ENCODE results near the gene DGAT2. TPM values are rescaled to one million over a fixed set of nuclear protein-coding genes. Genes with fewer than 3 reads are reported as not detected.
"Not testable (repeated sequence)": the region's sequence is repeated elsewhere in the genome, so short reads cannot be mapped to it uniquely, and the experiment has no call there.

DGAT2 gene
- total RNA-seq, 6 experiments from 2014 or later = 33.1 to 166 (median 124) TPM

DNA sequence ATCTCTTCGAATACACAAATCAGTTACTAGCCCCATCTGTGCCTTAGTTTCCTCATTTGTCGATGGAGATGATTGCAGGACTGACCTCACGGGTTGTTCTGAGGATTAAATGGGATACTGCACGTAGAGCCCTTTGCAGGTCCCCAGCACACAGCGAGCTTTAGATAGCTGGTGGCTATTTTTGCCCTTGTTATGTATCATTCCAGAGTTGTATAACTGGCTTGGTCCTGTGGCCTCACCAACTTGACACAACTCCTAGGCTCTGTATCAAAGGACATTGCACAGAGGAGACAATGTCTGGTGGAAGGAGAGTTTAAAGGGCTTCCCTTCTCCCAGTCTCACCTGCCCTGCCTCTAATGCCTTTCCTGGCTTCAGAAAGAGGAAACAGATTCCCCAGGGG is 22.8 kb upstream of the DGAT2 start:
- Histone ChIP-seq H3K9me3 (no peaks in the 10 kb centered on the region), H3K27me3 (no peaks in the 10 kb centered on the region), H3K4me3 (no peak overlapping the region), H3K27ac (no peak overlapping the region), H3K36me3 (no peaks in the 10 kb centered on the region), H3K4me1 (peaks cover 0 to 36% (median 14%) of the 10 kb centered on the region in 4 donors)
- intact Hi-C loops (cut with DNase I) = no loop called here
- DNase-seq = no peak
- WGBS (ENCODE audit: insufficient coverage, low coverage, low lambda C conversion rate, missing lambda C conversion rate) = 80% methylated on average over 1 of the region's 5 CpGs
- TF ChIP-seq POLR2A (IDR thresholded peaks at IDR 0.05) (no peak), CTCF (IDR thresholded peaks at IDR 0.05) (no peak)
- no peak for ATAC-seq

DNA sequence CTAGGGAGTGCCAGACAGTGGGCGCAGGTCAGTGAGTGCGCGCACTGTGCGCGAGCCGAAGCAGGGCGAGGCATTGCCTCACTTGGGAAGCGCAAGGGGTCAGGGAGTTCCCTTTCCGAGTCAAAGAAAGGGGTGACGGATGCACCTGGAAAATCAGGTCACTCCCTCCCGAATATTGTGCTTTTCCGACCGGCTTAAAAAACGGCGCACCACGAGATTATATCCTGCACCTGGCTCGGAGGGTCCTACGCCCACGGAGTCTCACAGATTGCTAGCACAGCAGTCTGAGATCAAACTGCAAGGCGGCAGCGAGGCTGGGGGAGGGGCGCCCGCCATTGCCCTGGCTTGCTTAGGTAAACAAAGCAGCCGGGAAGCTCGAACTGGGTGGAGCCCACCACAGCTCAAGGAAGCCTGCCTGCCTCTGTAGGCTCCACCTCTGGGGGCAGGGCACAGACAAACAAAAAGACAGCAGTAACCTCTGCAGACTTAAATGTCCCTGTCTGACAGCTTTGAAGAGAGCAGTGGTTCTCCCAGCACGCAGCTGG is 19.8 kb upstream of the DGAT2 start:
- no CpG with 5 or more reads among the region's 26 CpGs for WGBS (ENCODE audit: insufficient coverage, low coverage, low lambda C conversion rate, missing lambda C conversion rate)
- H3K9me3 ChIP-seq; H3K36me3 ChIP-seq; DNase-seq; H3K27me3 ChIP-seq; H3K4me3 ChIP-seq; ATAC-seq; H3K27ac ChIP-seq; intact Hi-C loops (cut with DNase I): not testable (repeated sequence)
- peaks cover 0 to 10% (median 5%) of the 10 kb centered on the region in 4 donors for H3K4me1 ChIP-seq

DNA sequence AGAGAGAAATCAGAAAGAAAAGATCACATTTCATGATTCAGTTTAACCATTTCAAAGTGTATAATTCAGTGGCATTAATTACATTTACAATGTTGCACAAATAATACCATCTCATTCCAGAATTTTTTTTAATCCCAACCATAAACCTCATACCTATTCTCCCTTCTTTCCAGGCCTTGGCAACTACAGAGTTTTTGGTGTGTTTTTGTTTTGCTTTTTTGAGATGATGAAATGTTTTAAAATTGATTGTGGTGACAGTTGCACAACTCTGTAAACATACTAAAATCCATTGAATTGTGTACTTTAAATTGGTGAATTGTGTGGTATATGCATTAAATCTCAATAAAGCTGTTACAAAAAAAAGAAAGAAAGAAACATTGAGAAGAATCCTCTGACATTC is 13.6 kb upstream of the DGAT2 start:
- DNase-seq; H3K9me3 ChIP-seq; H3K4me3 ChIP-seq; intact Hi-C loops (cut with DNase I); H3K36me3 ChIP-seq; H3K27me3 ChIP-seq: not testable (repeated sequence)
- Histone ChIP-seq H3K4me1 (peaks cover 0 to 44% (median 8%) of the 10 kb centered on the region in 4 donors), H3K27ac (peak overlapping the region in 2 of 3 donors; percentile 21 to 45)
- peak; percentile 56 to 79 (median 70) for ATAC-seq

GRCh38 chr11:75757651-75758050 is 10.9 kb upstream of the DGAT2 start:
- H3K27ac ChIP-seq = peak overlapping the region in 1 of 3 donors; percentile 16
- no peaks in the 10 kb centered on the region for H3K36me3 ChIP-seq
- intact Hi-C loops (cut with DNase I) = no loop called here
- peak in 3 of 4 donors; percentile 46 to 80 (median 72) for ATAC-seq
- TF ChIP-seq CTCF (IDR thresholded peaks at IDR 0.05) = no peak
- TF ChIP-seq POLR2A (IDR thresholded peaks at IDR 0.05) = no peak
- peak in 1 of 3 donors; percentile 76 for DNase-seq
- H3K9me3 ChIP-seq = no peaks in the 10 kb centered on the region
- H3K4me3 ChIP-seq = no peak overlapping the region
- 71% methylated on average over 2 of the region's 2 CpGs for WGBS (ENCODE audit: insufficient coverage, low coverage, low lambda C conversion rate, missing lambda C conversion rate)
- no peaks in the 10 kb centered on the region for H3K27me3 ChIP-seq
- peaks cover 0 to 71% (median 19%) of the 10 kb centered on the region in 4 donors for H3K4me1 ChIP-seq

GRCh38 chr11:75759832-75760231 is 8.7 kb upstream of the DGAT2 start:
- Histone ChIP-seq H3K27ac (no peak overlapping the region), H3K9me3 (no peaks in the 10 kb centered on the region), H3K36me3 (no peaks in the 10 kb centered on the region), H3K27me3 (no peaks in the 10 kb centered on the region), H3K4me3 (no peak overlapping the region), H3K4me1 (peaks cover 0 to 85% (median 24%) of the 10 kb centered on the region in 4 donors)
- no peak for DNase-seq
- no peak for TF ChIP-seq POLR2A (IDR thresholded peaks at IDR 0.05)
- TF ChIP-seq CTCF (IDR thresholded peaks at IDR 0.05) = no peak
- ATAC-seq = peak in 2 of 4 donors; percentile 13 to 18
- 74% methylated on average over 4 of the region's 4 CpGs for WGBS (ENCODE audit: insufficient coverage, low coverage, low lambda C conversion rate, missing lambda C conversion rate)
- intact Hi-C loops (cut with DNase I) = loop anchor here in 1 of 2 donors (10.0 kb wide), 1 partner anchor 55 kb away; no protein-coding TSS in a partner anchor

- H3K27me3 ChIP-seq = no peaks in the 10 kb centered on the region
- no peak overlapping the region for H3K4me3 ChIP-seq
- H3K9me3 ChIP-seq = no peaks in the 10 kb centered on the region
- ATAC-seq (no peak), DNase-seq (no peak)
- no peak overlapping the region for H3K27ac ChIP-seq
- peaks cover 0 to 82% (median 23%) of the 10 kb centered on the region in 4 donors for H3K4me1 ChIP-seq
- H3K36me3 ChIP-seq = no peaks in the 10 kb centered on the region
- TF ChIP-seq CTCF (IDR thresholded peaks at IDR 0.05) (no peak), POLR2A (IDR thresholded peaks at IDR 0.05) (no peak)
- intact Hi-C loops (cut with DNase I) = loop anchor here in 1 of 2 donors (10.0 kb wide), 1 partner anchor 55 kb away; no protein-coding TSS in a partner anchor
These were observed 8.3 kb upstream of the DGAT2 start for GRCh38 chr11:75760243-75760642.

Data from right lobe of liver (tissue), 6 donors.